ENCODE data around the gene FAM170A.

Gene FAM170A

DNA sequence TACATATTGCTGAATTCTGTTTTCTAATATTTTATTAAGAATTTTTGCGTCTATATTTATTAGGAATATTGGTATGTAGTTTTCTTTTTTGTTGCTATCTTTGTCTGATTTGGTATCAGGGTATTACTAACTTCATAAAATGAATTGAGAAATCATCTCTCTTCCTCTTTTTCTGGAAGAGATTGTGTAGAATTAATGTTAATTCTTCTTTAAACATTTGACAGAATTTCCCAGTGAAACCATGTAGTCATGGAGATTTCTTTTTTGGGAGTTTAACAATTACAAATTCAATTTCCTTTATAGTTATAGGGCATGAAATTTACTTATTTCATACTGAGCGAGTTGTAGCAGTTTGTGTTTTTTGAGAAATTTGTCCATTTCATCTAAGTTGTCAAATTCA is 3.3 kb upstream of the FAM170A start:
- TF ChIP-seq, protein P1, sequence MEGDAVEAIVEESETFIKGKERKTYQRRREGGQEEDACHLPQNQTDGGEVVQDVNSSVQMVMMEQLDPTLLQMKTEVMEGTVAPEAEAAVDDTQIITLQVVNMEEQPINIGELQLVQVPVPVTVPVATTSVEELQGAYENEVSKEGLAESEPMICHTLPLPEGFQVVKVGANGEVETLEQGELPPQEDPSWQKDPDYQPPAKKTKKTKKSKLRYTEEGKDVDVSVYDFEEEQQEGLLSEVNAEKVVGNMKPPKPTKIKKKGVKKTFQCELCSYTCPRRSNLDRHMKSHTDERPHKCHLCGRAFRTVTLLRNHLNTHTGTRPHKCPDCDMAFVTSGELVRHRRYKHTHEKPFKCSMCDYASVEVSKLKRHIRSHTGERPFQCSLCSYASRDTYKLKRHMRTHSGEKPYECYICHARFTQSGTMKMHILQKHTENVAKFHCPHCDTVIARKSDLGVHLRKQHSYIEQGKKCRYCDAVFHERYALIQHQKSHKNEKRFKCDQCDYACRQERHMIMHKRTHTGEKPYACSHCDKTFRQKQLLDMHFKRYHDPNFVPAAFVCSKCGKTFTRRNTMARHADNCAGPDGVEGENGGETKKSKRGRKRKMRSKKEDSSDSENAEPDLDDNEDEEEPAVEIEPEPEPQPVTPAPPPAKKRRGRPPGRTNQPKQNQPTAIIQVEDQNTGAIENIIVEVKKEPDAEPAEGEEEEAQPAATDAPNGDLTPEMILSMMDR (IDR thresholded peaks at IDR 0.05): no peak
- no peak overlapping the region for H3K4me3 ChIP-seq
- H3K27ac ChIP-seq: no peak overlapping the region
- no peak for DNase-seq (ENCODE audit: low spot score)

DNA sequence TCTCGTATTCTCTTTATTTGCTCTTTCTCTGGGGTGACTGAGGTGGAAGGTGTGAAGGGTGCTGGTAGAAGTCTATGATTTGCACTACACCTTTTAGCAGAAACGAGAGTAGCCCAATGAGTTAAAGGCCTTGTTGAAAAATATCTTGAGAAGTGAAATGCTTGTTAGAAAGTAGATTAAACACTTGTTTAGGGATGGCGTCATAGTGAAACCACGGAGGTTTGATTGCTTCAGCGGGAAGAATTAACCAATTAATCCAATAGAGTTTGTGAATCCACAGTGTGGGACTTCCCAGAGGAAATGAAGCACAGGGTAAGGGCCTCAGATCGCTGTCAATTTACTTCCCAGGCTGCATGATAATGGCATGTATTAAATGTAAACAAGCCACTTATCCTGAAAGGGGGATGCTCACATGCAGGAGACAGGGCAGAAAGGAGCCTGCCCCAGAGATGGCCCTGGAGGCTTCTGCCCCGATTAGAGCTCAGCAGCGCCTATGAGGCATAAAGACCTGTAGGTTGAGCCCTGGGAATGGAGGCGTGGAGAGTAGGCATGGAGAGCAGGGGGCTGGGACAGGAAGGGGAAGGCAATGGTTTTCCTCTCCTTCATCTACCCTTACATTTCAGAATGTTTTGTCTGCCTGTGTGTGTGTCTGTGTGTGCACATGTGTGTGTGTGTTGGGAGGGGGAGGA is 1.5 kb downstream of the FAM170A start:
- Histone ChIP-seq H3K4me3 (no peak overlapping the region), H3K27ac (no peak overlapping the region)
- no peak for DNase-seq (ENCODE audit: low spot score)
- TF ChIP-seq, protein P1 (IDR thresholded peaks at IDR 0.05): no peak

DNA sequence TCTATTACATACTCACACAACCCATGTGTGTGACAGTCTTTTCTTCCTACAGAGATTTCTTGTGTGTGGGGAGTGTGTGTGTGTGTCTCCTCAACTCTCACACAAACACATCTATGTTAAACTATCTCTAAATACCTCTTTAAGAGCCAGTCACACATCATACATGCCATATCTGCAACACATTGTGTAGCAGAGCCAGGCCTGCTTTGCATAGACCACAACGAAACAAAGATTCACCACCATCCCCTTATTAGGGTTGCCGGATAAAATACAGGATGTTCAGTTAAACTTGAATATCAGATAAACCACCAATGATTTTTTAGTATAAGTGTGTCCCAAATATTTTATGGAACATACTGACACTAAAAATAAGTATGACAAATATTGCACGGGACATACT is 2.3 kb downstream of the FAM170A start:
- Histone ChIP-seq H3K27ac (no peak overlapping the region), H3K4me3 (no peak overlapping the region)
- TF ChIP-seq, protein P1 (IDR thresholded peaks at IDR 0.05): no peak
- no peak for DNase-seq (ENCODE audit: low spot score)

DNA sequence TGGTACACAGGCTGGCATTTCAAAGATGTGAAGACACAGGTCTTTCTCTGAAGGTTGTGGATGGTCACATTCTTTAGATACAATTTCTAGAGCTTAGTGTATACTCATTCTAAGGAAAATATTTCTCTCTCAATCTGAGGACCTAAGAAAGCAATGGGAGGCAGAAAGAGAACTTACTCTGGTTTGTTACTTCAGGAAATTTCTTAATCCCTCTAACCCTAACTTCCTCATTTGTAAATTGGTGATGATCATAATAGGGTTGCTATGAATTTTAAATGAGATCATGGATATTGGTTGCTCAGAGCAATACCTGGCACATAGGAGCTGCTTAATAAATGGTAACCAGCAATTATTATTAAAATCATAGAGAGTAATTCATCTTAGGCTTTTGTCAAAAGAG is 22.1 kb downstream of the FAM170A start:
- Histone ChIP-seq H3K27ac (no peak overlapping the region), H3K4me3 (no peak overlapping the region)
- no peak for DNase-seq (ENCODE audit: low spot score)
- TF ChIP-seq, protein P1 (IDR thresholded peaks at IDR 0.05): no peak

DNA sequence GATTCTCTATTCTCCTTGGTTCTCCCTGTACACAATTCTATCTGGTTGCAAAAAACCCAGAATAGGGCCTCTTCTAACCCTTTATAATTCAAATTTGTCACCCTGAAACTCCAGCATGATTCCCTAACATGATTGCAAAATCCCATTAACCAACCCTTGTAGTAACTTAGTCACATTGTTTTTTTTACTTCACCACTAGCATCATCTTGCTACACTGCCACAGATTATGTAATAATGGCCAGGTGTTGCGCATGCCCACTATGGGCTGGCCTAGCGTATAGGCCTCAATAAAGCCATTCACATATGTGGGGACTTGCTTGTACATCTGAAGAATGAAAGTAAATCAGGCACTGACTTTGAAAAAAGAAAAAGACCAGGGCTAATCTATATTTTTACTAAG is 25.7 kb downstream of the FAM170A start:
- DNase-seq (ENCODE audit: low spot score): no peak
- H3K27ac ChIP-seq: no peak overlapping the region
- TF ChIP-seq, protein P1 (IDR thresholded peaks at IDR 0.05): no peak
- H3K4me3 ChIP-seq: no peak overlapping the region

- Histone ChIP-seq H3K4me3 (no peak overlapping the region), H3K27ac (no peak overlapping the region)
- TF ChIP-seq, protein P1 (IDR thresholded peaks at IDR 0.05): no peak
- DNase-seq (ENCODE audit: low spot score): no peak
Observed at GRCh38 chr5:119656023-119656422, 26.7 kb downstream of the FAM170A start.

- Histone ChIP-seq H3K4me3 (no peak overlapping the region), H3K27ac (no peak overlapping the region)
- TF ChIP-seq, protein P1 (IDR thresholded peaks at IDR 0.05): no peak
- no peak for DNase-seq (ENCODE audit: low spot score)
Observed at GRCh38 chr5:119666542-119666941, 37.2 kb downstream of the FAM170A start.
